ENCODE results near the gene MOBP.
"Not testable (repeated sequence)": the region's sequence is repeated elsewhere in the genome, so short reads cannot be mapped to it uniquely, and the experiment has no call there.

Gene MOBP

DNA sequence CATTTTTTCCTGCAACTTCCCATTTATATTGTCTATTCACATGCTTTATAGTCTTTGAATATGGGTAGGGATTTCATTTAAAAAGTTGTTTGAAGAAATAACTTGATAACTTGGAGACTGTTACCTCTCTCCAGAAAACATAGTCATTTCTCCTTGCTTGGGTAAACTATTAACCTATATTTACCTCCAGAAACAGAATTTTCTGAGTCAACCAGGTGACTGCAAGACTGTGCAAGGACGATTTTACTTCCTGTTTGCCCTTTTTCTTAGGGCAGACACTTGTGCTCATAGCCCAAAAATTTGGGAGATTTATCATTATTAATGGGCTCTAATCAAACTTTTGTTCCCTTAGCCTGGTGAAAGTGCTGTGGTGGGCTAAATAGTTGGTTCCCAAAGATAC, 14.3 kb upstream of the MOBP start:
- no peak for DNase-seq (ENCODE audit: low read depth)

DNA sequence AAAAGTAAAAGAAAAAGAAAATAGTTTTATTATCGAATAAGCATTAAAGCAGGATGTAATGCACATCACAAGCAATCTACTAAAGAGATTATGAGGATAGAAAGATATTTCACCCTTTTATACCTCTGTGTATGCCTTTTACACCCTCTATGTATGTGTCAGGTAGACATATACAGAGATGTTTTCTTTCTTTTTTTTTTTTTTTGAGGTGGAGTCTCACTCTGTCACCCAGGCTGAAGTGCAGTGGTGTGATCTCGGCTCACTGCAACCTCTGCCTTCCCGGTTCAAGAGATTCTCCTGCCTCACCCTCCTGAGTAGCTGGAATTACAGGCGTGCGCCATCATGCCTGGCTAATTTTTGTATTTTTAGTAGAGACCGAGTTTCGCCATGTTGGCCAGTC, 13.6 kb upstream of the MOBP start:
- not testable (repeated sequence) for DNase-seq (ENCODE audit: low read depth)

DNA sequence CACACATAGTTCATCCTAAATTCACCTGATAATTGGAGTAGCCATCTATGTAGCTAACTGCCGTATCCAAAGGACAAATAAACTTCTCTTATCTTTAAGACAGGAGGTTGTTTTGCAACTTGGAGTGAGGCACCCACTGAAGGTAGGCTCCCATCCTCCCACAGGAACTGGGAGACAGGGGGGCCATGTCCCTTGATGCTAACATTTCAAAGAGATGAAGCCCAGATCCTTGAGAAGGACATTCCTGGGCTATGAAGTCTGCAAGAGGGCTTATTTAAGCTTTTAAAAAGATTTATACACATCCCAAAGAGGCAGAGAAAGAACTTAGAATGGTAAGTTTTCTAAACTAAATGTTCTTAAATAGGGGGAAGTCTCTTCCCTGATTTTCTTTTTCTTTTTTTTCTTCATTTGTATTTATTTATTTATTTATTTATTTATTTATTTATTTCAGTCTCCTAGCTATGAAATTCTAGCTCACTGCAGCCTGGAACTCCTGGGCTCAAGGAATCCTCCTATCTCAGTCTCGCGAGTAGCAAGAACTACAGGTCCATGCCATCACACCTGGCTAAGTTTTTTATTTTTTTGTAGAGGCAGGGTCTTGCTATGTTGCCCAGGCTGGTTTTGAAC, 12.8 kb upstream of the MOBP start:
- DNase-seq (ENCODE audit: low read depth) = no peak

DNA sequence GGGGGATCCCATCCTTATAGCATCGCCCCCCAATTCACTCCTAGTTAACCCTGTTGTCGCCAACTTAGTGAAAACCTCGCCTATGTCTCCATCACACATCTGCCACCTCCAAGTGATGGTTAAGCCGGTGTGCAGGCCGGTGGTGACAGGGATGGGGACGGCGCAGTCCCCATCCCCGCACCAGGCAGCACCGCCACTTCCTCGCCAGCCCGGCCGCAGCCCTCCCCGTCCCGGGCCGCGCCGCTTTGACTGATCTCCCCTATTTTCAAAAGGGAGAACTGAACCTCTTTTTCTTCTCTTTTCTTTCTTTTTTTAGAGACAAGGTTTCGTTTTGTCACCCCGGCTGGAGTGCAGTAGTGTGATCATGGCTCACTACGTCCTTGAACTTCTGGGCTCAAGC, 11.3 kb upstream of the MOBP start:
- DNase-seq (ENCODE audit: low read depth) = no peak

DNA sequence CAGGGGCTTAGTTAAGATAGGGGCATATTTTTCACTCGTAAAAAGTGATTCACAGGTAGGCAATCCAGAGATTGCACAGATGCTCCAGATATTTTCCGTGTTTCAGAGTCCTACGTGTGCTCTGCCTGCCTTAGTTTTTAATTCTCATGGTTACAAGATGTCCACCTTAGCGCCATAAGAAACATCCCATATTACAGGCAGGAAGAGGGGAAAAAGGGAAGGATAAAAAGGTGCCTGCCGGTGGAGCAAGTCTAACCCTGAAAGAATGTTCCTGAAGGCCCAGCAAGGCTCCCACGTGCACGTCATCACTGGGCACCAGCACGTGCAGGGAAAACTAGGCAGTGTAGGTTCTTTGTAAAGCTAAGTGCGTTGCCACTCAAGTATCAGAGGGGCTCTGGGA, 10.1 kb upstream of the MOBP start:
- DNase-seq (ENCODE audit: low read depth) = no peak

DNA sequence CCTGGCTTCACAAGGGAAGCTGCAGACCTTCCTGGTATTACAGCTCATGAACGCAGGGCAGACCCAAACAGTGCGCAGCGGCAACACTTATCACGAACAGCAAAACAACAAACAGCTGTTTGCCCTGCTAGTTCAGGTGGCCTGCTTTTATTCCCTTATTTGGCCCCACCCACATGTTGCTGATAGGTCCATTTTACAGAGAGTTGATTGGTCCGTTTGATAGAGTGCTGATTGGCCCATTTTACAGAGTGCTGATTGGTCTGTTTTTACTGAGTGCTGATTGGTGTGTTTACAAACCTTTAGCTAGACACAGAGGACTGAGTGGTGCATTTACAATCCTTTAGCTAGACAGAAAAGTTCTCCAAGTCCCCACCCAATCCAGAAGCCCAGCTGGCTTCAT, 8.9 kb upstream of the MOBP start:
- DNase-seq (ENCODE audit: low read depth) = not testable (repeated sequence)

DNA sequence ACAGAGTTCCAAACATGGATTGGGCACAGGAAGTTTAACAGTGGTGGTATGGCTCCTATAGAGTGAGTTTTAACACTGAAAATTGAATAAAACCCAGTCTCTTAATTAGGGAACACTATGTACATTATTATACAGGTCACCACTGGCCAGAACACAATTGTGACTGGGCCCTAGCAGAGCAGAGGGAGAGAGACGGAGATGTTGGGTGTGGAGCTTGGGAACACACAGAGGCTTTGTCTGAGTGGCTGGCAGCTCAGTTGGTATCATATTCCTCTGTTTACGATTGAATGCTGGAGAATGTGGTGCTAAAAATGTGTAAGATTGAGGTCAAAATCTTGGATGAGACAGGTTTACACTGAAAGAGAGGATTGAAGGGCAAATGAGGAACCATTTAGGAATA, 6.8 kb upstream of the MOBP start:
- no peak for DNase-seq (ENCODE audit: low read depth)

DNA sequence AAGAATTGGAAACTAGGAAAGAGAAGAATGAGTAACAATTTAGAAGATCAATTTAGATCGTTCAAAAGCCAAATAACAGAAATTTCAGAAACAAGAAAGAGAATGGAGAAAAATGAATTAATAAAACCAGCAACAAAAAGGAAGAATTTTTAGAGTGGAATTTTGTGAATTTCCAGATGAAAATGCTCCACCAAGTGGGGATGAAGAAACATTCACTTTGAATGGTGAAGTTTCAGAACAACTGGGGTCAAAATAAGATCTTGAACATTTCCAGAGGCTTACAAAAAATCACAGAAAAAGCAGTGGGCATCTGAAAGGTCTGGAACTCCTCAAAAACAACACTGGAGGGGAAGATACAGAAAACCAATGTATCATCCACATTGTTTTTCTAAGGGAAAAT, 4.2 kb upstream of the MOBP start:
- DNase-seq (ENCODE audit: low read depth) = no peak

DNA sequence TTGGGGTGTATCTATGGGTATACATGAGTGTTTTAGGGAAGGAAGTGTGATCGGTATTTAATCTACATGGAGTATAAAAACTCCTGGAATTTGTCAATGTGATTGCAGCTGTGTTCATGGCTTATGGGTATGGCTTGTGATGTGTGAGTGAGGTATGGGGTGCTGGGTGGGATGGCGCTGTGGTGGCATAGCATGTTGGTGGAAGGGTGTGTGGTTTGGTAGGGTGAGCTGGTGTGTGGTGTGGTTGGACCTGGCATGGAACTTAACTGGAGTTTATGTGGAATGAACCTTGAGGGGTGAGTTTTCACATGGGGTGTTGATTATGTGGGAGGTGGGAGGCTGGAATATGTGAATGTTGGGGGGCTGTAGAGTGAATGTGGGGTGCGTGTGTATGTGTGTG, 492 bp upstream of the MOBP start:
- DNase-seq (ENCODE audit: low read depth) = no peak

DNA sequence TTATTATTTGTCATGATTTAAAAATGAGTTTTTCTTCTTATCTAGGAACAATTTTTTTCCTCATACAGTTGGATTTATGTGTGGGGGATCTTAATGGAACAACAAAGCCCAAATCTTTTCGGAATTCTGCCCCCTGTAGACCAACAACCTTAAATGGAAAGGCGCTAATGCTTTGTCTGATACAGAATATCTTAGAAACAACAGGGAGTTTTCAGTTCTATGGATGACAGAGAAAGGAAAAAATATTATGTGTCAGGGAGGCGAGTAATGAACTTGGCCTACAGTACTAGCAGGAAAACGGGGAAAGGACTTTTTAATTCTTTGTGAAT, 592 bp downstream of the MOBP start:
- no peak for DNase-seq (ENCODE audit: low read depth)

DNA sequence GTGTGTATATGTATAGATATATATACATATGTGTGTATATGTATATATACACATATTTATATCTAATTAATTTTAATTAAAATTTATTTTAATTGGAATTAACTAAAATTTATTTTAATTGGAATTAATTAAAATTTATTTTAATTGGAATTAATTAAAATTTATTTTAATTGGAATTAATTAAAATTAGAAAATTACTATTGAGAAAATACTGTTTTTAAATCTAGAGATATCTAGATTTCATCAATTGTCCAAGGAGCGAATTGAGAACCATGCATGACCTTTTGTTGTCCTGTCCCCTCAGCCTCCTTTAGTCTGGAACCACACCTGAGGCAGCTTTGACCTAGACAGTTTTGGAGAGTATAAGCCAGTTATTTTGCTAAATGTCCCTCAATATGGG, 1.8 kb downstream of the MOBP start:
- DNase-seq (ENCODE audit: low read depth) = no peak

DNA sequence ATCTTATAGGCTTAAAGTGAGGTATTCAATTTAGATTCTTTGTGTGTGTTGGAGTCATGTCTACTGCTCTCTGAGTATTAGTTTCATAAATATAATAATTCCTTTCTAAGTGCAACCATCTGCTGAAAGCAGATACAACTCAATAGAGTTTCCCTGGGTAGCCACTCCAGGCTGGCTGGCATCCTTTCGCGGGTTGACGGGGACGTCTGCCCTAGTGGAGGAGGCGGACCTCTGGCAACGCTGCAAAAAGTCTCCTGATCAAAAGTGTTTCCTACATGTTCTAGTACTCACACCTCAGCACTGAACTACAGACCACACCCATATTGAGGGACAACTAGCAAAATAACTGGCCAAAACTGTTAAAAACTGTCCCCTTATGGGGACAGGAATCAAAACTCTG, 2.5 kb downstream of the MOBP start:
- DNase-seq (ENCODE audit: low read depth) = no peak

DNA sequence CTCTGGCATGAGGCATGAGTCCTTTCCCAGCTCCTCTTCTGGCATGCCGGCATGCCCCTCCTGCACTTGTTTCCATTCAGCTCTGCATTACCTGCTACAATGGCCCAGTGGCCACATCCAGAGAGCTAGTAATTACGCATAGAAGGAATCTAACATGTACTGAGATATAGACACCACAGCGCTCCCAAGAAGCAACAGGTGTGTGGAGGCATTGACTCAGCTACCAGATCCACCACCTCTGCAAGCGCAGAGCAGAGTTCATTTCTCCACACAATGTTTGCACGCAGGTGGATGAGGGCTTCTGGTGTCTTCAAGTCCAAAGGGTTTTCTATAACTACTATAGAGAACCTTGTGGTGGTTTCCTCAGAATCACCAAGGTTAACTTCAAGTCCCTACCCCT, 4.2 kb downstream of the MOBP start:
- no peak for DNase-seq (ENCODE audit: low read depth)

DNA sequence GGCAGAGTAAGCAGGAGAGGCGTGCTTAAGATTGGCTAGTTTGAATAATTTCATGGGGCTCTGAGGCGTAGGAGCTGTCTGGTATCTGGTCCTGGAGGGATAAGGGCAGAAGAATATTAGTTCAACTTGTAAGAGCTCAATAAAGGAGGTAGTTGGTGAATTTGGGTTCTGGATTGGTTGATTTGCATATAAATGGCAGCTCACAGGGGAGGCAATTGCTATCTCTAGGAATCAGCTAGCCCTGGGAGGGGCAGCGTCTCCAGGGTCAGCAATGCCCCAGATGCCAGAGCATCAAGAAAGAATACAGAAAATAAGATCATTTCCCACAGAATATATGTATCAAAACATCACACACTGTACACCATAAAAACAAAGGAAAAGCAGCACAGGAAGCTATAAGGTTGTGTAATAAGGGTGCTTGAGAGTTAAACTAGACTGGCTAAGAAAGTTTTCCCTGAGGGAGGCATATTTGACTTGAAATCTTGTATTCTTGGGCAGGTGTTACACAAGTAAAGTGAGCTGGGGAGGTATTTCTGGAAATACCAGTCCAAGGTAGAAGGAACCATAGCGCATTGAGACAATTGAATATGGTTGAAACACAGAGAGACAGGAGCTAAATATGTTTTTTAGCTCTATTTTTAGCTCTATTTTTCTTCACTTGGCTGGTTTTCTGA, 6.1 kb downstream of the MOBP start:
- DNase-seq (ENCODE audit: low read depth) = no peak

DNA sequence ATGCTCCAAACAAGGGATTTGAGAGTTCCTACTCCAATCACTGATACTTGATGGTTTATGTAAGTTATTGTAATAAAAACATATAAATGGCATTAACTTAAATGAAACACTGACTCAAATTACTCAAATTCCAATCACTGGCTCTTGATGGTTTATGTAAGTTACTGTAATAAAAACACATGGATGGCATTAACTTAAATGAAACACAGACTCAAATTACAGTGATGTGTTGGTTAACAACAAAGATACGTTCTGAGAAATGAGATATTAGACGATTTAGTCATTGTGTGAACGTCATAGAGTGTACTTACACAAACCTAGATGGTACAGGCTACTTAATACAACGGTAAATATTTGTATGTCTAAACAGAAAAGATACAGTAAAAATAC, 6.6 kb downstream of the MOBP start:
- no peak for DNase-seq (ENCODE audit: low read depth)

DNA sequence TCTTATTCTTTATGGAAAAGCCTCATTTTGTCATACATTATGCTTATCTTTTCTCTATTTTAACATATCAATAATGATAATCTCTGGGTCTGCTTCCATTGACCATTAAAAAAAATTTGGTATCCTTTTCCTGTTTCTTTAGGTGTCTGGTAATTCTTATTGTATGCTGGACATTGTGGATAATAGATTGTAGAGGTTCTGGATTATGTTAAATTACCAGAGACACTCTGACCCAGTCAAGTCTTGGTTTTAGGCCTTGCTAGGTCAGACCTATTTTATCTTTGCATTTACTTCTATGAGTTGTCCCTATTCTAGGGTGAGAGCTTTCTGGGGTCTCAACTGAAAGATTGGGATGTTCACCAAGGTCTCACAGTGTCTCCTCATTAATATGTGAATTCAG, 9.3 kb downstream of the MOBP start:
- DNase-seq (ENCODE audit: low read depth) = no peak

DNA sequence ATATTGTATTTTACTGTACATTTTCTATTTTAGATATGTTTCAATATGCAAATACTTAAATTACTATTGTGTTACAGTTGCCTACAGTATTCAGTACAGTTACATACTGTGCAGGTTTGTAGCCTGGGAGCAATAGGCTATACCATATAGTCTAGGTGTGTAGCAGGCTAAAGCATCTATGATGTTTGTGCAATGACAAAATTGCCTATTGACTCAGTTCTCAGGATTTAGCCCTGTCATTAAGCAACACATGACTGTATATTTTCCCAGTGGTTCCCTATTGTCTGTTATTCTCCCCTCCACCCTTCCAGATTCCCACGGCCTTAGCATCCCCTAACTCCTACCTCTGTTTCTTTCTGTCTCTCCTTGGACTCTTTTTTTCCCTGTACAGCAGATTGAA, 10.7 kb downstream of the MOBP start:
- no peak for DNase-seq (ENCODE audit: low read depth)

DNA sequence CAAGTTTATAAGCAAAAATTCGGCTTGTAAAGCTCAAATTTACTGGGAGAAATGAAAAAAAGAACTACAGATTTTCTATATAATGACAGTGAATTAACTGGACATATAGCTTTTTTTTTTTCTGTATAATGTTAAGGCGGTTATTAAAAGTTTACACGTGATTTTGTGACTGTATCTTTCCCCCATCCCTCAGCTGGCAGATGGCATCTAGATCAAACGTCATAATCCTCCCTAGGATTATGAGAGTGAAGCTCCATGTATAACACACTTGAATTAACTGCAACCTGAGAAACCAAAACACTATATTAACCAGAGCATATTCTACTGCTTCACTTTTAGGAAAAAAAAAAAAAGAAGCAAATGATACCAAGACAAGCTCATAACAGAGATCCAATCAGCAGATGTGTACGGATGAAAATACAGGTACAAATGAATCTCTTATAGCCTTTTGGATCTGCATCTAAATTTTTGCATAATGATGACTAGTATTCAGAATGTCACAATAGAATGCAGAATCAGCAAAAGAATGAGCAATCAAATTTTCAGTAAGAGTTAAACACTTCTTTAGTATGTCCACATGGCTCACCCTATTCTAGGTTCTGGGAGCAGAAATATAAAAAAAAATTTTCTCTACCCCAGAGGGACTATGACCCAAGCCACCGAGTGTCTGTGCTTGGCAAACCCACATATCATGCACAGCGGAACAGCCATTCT, 12.4 kb downstream of the MOBP start:
- DNase-seq (ENCODE audit: low read depth) = no peak

DNA sequence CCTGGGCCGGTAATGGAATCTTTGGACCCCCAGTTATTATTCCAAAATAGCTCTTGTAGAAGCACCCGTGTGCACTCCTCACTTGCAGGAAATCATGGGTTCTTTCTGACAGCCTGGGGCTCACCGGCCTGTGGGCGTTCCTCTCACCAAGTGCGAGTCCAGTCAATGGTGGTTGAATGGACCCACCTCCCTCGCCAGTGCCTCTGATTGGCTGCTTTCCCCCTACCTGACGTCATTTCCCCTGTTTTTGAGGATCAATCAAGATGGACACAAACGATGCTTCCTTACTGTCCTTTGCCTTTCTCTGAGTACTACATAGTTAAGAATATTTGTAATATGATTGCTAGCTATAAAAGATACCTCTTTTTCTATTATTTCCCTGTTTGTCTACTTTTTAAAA, 18.1 kb downstream of the MOBP start:
- no peak for DNase-seq (ENCODE audit: low read depth)

DNA sequence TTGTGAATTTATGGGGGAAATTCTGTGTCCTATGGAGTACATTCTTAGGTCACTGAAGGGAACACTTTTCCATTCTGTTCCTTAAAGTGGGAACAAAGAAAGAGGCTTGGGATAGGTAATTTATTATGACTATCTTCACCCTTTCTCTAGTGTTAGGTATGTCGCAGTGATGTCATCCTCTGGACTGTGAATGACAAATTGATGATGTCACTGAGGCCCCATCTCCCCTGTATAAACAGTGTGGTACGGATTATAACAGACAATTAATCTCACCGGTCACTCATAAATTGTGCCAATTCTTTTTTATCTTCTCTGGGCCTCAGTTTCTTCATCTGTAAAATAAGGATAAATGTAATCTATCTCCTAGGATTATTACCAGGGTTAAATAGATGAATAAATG, 23.5 kb downstream of the MOBP start:
- no peak for DNase-seq (ENCODE audit: low read depth)

DNA sequence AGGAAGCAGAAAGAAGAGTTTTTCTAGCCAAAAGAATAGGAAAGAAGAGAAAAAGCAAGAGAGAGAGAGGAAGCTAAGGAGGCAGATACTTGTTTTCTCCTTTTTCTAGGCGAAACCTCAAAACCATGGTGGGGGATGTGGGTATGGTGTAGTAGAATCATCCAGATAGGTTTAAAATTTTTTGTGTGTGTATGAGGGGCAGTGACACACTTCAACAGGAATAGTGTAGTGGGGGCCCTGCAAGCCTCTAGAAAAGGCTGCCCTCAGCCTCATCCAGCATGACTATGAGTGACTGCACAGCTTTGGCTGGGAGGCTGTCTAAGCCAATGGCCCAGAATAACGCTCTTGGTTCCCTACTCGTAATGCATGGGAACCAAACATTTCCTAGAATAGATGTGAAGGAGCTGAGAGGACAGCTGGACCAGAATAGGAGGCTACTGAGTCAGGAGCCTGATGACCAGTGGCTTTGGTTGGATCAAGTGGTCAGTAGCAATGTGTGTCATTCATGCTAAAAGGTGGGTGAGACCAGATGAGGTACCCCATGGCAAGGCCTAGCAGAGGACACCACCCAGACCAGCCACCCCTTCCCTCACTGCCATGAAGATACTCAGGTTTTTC, 24.4 kb downstream of the MOBP start:
- DNase-seq (ENCODE audit: low read depth) = no peak

DNA sequence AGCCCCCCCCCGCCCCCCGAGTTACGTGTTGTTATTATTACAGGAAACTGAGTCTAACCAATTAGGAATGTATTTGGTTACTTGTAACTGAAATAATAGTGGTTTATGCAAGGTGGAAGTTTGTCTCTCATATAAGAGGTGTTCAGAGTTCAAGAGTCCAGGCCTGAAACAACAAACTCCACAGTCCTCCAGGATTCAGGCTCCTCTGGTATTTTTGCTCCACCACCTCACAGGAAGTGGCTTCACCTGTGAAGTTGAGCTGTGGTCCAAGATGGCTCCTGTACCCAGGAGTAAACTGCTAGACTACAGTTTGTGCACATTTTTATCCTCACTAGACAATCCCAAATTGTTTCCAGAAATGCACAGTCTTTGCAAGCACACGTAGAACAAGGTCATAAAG, 27.3 kb downstream of the MOBP start:
- DNase-seq (ENCODE audit: low read depth) = no peak

DNA sequence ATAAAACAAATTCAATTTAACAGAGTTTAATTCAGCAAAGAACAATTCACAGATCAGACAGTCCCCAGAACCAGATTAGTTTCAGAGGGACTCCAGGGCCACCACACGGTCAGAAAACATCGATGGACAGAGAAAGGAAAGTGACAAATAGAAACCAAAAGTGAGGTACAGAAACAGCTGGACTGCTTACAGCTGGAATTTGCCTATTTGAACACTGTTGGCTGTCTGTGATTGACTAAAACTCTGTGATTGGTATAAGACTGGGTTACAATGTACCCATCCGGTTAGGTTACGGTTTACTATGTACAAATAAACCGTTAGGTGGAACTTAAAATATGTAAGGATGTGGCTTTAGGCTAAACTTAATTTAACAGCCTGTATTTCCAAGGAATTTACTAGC, 30.3 kb downstream of the MOBP start:
- no peak for DNase-seq (ENCODE audit: low read depth)
